ENCODE measurements around the gene NR1H4.
"Not testable (repeated sequence)": the region's sequence is repeated elsewhere in the genome, so short reads cannot be mapped to it uniquely, and the experiment has no call there.

The NR1H4 gene

DNA sequence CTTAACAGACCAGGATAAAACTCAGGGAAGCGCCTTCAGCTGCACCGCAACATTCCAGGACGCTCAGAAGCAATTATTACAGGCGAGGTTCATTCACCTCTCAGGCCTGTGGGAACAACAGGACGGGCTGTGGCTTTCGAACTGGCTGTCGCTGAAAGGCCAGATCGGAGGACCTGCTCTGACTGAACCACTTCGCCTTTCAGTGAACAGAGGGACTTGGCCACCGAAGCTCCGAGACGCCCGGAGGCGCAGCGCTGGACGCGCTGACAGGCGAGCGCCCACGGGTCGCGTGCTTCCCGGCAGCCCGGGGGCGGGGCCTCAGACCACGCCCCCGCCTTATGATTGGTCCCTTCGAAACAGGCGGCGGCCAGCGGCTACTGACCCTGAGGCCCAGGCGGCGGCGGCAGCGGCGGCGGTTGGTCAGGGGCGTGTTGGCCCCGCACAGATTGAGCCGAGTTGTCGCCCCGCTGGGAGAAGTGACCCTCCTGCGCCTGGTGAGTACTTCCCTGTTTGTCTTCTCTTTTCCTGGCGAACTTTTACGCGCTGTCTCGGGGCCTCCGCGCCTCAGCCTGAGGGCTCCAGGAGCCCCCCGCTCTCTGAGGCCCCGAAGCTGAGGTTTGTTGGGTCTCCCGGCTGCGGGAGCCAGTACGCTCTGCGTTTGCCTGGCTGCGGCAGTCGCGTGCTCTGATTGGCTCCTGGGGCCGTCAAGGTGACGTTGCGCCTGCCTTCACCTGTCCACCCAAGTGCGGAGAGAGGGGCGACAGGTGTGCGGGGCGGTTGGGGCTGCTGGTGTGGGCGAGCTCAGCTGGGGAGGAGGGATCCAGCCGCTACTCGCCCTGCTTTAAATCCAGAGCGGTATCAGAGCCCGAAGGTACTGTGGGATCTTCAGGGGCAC, 99.9 kb downstream of the NR1H4 start, which contains the start of gene GAS2L3:
GAS2L3 (plus strand) TSS at position 393 of the 895 bp plus-strand sequence. CDS start 21,221 bp downstream, outside the sequence.
- DNase-seq = peak; percentile 51

- DNase-seq = no peak
Observed at GRCh38 chr12:100574187-100575074, 100.8 kb downstream of the NR1H4 start.

DNA sequence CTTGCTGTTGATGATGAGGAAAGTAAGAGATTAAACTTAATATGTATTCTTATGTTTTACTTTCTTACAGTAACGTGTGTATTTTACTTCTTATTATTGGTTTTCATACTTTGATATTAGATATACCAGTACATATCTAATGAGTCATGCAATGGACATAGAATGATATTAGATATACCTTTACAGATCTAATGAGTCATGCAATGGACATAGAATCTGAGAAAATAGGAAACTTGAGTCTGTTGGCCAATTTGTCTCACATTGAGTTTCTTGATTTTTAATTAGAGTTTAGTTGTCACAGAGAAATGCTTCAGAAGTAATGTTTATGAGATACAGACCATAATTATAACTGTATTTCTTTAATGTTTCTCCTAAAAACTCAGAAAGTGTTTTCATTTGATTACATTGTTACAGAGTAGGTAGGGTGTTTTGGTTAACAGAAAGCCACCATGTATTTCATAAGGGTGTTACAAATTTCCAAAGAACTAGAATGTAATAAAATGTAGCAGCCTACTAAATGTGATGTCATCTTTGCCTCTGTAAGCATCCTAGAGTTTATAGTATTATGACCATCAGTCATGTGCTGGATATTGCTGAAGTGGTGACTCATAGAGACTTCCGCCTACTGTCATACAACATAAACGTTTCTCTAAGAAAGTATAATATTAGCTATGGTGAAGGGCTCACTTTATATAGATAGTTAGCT, 102.8 kb downstream of the NR1H4 start:
- no peak for DNase-seq

GRCh38 chr12:100578923-100579322, 105.3 kb downstream of the NR1H4 start:
- DNase-seq = no peak

- DNase-seq = no peak
Observed at GRCh38 chr12:100579844-100580243, 106.2 kb downstream of the NR1H4 start.

GRCh38 chr12:100584256-100584655, 110.6 kb downstream of the NR1H4 start:
- no peak for DNase-seq

DNA sequence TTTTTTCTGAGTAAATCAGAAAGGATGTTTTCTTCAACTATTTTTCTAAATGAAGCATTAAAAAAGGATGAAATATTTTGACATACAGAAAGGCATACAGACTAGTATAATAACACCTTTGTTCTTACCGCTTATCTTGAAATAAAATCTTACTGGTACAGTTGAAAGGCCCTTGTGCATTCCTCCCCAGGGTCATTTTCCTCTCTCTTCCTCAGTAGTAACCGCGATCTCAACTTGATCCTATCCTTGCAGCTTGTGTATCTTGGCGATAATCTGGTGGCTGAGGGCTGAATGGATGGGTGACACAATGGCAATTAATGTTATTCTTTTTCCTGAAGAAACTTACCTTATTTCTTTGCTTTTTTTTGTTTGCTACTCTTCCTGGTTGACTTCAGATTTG, 118.3 kb downstream of the NR1H4 start:
- DNase-seq = no peak

GRCh38 chr12:100593490-100593889, 119.8 kb downstream of the NR1H4 start:
- DNase-seq = no peak

GRCh38 chr12:100601626-100602025, 128.0 kb downstream of the NR1H4 start:
- no peak for DNase-seq

- DNase-seq = not testable (repeated sequence)
Observed at GRCh38 chr12:100602997-100603396, 129.3 kb downstream of the NR1H4 start.

GRCh38 chr12:100608776-100609175, 135.1 kb downstream of the NR1H4 start:
- DNase-seq = no peak

DNA sequence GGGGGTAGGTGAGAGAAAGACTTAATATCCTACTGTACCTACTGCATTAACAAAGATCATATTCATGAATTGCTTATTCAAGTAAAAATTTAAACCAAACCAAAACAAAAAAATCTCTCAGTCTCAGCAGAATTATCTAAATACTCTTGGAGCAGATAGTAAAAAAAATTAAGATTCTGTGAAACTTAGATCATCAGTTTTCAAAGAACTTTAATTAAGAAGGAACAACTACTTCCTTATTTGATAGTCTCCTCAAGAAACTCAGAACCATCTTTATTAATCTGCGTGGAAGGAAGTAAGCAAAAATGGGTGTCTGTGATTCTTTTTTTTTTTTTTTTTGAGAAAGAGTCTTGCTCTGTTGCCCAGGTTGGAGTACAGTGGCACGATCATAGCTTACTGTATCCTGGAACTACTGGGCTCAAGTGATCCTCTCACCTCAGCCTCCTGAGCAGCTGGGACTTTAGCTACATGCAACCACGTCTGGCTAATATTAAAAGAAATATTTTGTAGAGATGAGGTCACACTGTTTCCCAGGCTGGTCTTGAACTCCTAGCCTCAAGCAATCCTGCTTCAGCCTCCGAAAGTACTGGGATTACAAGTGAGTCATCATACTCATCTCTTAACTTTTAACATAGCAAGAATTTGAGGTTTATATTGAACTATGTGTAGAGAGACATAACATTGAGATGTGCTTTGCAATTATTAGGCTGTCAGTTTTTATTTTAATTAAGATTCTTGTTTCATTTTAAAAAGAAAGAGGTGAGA, 137.2 kb downstream of the NR1H4 start:
- DNase-seq = no peak

GRCh38 chr12:100612606-100613005, 138.9 kb downstream of the NR1H4 start:
- no peak for DNase-seq
